ENCODE data around the gene PCSK7.
A peak's percentile ranks its signal among the peaks of the same experiment; 100 is the strongest.
"Not testable (repeated sequence)": the region's sequence is repeated elsewhere in the genome, so short reads cannot be mapped to it uniquely, and the experiment has no call there.

PCSK7 gene

GRCh38 chr11:117188620-117189081 is 43.2 kb downstream of the PCSK7 start:
- no peak for DNase-seq
- in situ Hi-C loops (cut with MboI; ENCODE audit: low pct_unique_long_range_greater_than_20kb, low sequenced_read_pairs): no loop called here

- DNase-seq: no peak
- in situ Hi-C loops (cut with MboI; ENCODE audit: low pct_unique_long_range_greater_than_20kb, low sequenced_read_pairs): no loop called here
Observed at GRCh38 chr11:117187799-117188481, 43.9 kb downstream of the PCSK7 start.

GRCh38 chr11:117187428-117187798 is 44.5 kb downstream of the PCSK7 start:
- in situ Hi-C loops (cut with MboI; ENCODE audit: low pct_unique_long_range_greater_than_20kb, low sequenced_read_pairs): no loop called here
- no peak for DNase-seq

GRCh38 chr11:117187007-117187406 is 44.9 kb downstream of the PCSK7 start:
- no peak for DNase-seq
- in situ Hi-C loops (cut with MboI; ENCODE audit: low pct_unique_long_range_greater_than_20kb, low sequenced_read_pairs): no loop called here

- DNase-seq: no peak
Observed at GRCh38 chr11:117186431-117186761, 45.5 kb downstream of the PCSK7 start.

GRCh38 chr11:117185736-117186430 is 46.0 kb downstream of the PCSK7 start:
- DNase-seq: peak; percentile 68
- in situ Hi-C loops (cut with MboI; ENCODE audit: low pct_unique_long_range_greater_than_20kb, low sequenced_read_pairs): no loop called here

More at GRCh38 chr11:117186431-117186761, 45.5 kb downstream of the PCSK7 start:
- in situ Hi-C loops (cut with MboI; ENCODE audit: low pct_unique_long_range_greater_than_20kb, low sequenced_read_pairs): no loop called here

GRCh38 chr11:117183724-117184349 is 48.0 kb downstream of the PCSK7 start:
- no peak for DNase-seq

GRCh38 chr11:117183178-117183577 is 48.7 kb downstream of the PCSK7 start:
- DNase-seq; in situ Hi-C loops (cut with MboI; ENCODE audit: low pct_unique_long_range_greater_than_20kb, low sequenced_read_pairs): not testable (repeated sequence)

More at GRCh38 chr11:117183724-117184349, 48.0 kb downstream of the PCSK7 start:
- in situ Hi-C loops (cut with MboI; ENCODE audit: low pct_unique_long_range_greater_than_20kb, low sequenced_read_pairs): no loop called here

GRCh38 chr11:117182551-117182935 is 49.3 kb downstream of the PCSK7 start:
- DNase-seq: no peak
- in situ Hi-C loops (cut with MboI; ENCODE audit: low pct_unique_long_range_greater_than_20kb, low sequenced_read_pairs): no loop called here

- no peak for DNase-seq
- in situ Hi-C loops (cut with MboI; ENCODE audit: low pct_unique_long_range_greater_than_20kb, low sequenced_read_pairs): no loop called here
Observed at GRCh38 chr11:117181586-117182550, 50.0 kb downstream of the PCSK7 start.

- in situ Hi-C loops (cut with MboI; ENCODE audit: low pct_unique_long_range_greater_than_20kb, low sequenced_read_pairs): no loop called here
- peak; percentile 87 for DNase-seq
Observed at GRCh38 chr11:117180661-117181585, 51.0 kb downstream of the PCSK7 start.

- in situ Hi-C loops (cut with MboI; ENCODE audit: low pct_unique_long_range_greater_than_20kb, low sequenced_read_pairs): no loop called here
- DNase-seq: peak; percentile 66
Observed at GRCh38 chr11:117180020-117180419, 51.9 kb downstream of the PCSK7 start.

GRCh38 chr11:117179048-117179999 is 52.5 kb downstream of the PCSK7 start:
- DNase-seq: peak; percentile 20
- in situ Hi-C loops (cut with MboI; ENCODE audit: low pct_unique_long_range_greater_than_20kb, low sequenced_read_pairs): no loop called here

GRCh38 chr11:117178210-117179034 is 53.5 kb downstream of the PCSK7 start, which contains the start of gene SIDT2:
Gene SIDT2, plus strand, starts transcription at chr11:117178743. Its CDS starts 521 bp downstream, at chr11:117179264.
- peak; percentile 96 for DNase-seq
- in situ Hi-C loops (cut with MboI; ENCODE audit: low pct_unique_long_range_greater_than_20kb, low sequenced_read_pairs): no loop called here

GRCh38 chr11:117177534-117178209 is 54.2 kb downstream of the PCSK7 start:
- DNase-seq: no peak
- in situ Hi-C loops (cut with MboI; ENCODE audit: low pct_unique_long_range_greater_than_20kb, low sequenced_read_pairs): no loop called here

- in situ Hi-C loops (cut with MboI; ENCODE audit: low pct_unique_long_range_greater_than_20kb, low sequenced_read_pairs): no loop called here
- no peak for DNase-seq
Observed at GRCh38 chr11:117176186-117176585, 55.7 kb downstream of the PCSK7 start.

All from KBM-7 (cell line).